Measurements from ENCODE around the gene PSMC5. TPM values are rescaled to one million over a fixed set of nuclear protein-coding genes. Genes with fewer than 3 reads are reported as not detected.

PSMC5 gene
- total and polyA plus RNA-seq, 8 donors, result 89.8 to 151 (median 133) TPM

DNA sequence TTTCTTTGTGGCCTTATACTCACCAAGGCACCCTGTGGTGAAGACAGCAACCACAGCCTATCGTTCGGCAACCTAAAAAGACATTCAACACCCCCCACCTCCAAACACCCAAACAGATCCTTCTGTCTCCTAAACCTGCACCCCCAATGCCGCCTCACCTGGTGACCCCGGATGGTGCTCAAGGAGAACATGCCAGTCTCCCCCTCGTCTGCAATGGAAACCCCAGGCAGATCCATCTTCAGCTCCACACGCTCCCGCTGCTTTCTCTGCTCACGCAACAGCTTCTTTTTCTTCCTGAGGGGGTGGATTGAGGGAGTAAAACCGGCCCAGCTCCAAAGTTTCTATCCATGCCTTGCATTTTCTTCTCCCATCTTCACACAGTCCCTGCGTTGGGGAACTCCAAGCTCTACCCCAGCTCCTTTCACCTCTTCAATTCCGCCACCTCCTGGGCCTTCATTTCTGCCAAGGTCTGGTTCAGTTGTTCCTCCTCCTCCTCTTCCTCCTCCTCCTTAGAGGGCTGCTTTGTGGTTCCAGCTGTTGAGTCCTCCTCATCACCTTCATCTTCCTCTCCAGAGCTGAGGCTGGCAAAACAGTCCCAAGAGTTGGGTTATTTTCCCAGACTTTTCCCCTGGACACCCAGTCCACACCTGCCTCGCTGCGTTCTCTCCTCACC, 3.4 kb upstream of the PSMC5 start:
- Histone ChIP-seq H3K36me3 (peaks cover 0 to 73% of the 10 kb centered on the region in 2 donors), H3K4me1 (peaks cover 18 to 46% of the 10 kb centered on the region in 2 donors), H3K27ac (no peak overlapping the region), H3K27me3 (no peaks in the 10 kb centered on the region), H3K4me3 (no peak overlapping the region), H3K9me3 (no peaks in the 10 kb centered on the region)
- DNase-seq, result no peak
- ATAC-seq, result no peak
- intact Hi-C loops (cut with DNase I), result no loop called here
- TF ChIP-seq, protein P1, sequence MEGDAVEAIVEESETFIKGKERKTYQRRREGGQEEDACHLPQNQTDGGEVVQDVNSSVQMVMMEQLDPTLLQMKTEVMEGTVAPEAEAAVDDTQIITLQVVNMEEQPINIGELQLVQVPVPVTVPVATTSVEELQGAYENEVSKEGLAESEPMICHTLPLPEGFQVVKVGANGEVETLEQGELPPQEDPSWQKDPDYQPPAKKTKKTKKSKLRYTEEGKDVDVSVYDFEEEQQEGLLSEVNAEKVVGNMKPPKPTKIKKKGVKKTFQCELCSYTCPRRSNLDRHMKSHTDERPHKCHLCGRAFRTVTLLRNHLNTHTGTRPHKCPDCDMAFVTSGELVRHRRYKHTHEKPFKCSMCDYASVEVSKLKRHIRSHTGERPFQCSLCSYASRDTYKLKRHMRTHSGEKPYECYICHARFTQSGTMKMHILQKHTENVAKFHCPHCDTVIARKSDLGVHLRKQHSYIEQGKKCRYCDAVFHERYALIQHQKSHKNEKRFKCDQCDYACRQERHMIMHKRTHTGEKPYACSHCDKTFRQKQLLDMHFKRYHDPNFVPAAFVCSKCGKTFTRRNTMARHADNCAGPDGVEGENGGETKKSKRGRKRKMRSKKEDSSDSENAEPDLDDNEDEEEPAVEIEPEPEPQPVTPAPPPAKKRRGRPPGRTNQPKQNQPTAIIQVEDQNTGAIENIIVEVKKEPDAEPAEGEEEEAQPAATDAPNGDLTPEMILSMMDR (IDR thresholded peaks at IDR 0.05), result no peak

DNA sequence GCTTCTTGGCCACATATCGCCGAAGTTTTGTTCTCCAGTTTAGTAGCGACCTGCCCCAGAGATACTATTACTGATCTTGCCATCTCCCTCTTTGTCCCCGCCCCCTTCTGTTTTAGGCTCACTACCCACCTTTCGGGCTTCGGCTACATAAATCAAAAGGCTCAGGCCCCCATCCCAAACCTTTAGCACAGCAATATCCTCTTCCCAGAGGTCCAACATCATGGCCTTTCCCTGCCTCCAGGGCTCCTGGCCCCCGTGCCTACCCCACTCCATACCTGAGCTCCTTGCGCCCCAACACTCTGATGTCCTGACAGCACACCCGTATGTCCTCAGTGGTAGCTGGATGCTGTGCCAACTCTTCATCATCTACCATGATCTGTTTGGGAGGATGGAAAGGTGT, 2.9 kb upstream of the PSMC5 start:
- ATAC-seq, result no peak
- Histone ChIP-seq H3K36me3 (peaks cover 0 to 73% of the 10 kb centered on the region in 2 donors), H3K4me1 (peaks cover 20 to 50% of the 10 kb centered on the region in 2 donors), H3K9me3 (no peaks in the 10 kb centered on the region), H3K4me3 (no peak overlapping the region), H3K27ac (no peak overlapping the region), H3K27me3 (no peaks in the 10 kb centered on the region)
- TF ChIP-seq, protein P1 (IDR thresholded peaks at IDR 0.05), result no peak
- DNase-seq, result no peak
- intact Hi-C loops (cut with DNase I), result no loop called here

DNA sequence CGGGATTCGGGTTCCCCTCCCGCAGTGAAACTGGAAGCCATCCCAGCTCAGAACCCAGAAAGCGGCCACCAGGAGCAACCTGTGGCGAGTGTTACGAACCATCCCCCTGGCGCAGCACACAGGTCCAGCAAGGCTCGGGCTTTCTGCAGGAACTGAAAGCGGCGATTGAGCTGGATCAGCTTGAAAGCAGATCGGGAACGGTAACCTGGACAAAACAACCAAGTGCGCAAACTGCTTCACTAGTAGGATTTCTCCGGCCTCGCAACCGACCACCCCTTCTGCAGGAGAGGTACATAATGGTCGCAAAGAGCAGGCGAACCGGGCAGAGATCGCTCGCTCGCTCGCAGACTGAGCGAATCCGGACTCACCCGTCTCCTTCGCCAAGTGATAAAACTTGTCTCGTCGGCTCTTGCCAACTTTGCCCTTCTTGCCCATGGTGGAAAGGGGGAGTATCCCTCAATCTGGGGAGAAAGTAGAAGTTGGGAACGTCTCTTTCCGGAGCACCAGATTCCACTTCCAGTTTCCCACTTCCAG, 696 bp upstream of the PSMC5 start:
- TF ChIP-seq, protein P1 (IDR thresholded peaks at IDR 0.05), result no peak
- DNase-seq (no peak), ATAC-seq (peak; percentile 1)
- no peaks in the 10 kb centered on the region for H3K9me3 ChIP-seq
- H3K27me3 ChIP-seq, result no peaks in the 10 kb centered on the region
- peak overlapping the region; percentile 93 to 95 for H3K27ac ChIP-seq
- H3K4me3 ChIP-seq, result peak overlapping the region; percentile 89 to 92
- H3K36me3 ChIP-seq, result peaks cover 0 to 73% of the 10 kb centered on the region in 2 donors
- H3K4me1 ChIP-seq, result peaks cover 20 to 43% of the 10 kb centered on the region in 2 donors
- intact Hi-C loops (cut with DNase I), result no loop called here

DNA sequence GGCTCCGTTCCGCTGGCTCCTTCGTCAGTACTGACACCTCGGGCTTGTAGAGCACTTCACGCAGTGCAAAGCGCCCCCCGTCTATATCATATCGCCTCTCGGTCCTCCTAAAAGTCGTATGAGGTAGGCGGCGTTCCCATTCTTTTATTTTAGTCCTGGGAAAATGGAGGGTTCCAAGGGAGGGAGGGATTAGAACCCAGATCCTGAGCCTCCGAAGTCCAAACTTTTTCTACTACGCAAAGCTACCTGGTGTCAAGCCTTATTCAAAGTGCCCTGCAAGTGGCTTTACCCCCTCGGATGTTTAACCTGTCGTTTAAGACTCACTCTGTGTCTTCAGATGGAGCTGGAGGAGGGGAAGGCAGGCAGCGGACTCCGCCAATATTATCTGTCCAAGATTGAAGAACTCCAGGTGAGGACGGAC, 580 bp downstream of the PSMC5 start:
- Histone ChIP-seq H3K27me3 (no peaks in the 10 kb centered on the region), H3K4me1 (peaks cover 20 to 46% of the 10 kb centered on the region in 2 donors), H3K27ac (peak overlapping the region; percentile 93 to 95), H3K36me3 (peaks cover 0 to 73% of the 10 kb centered on the region in 2 donors), H3K4me3 (peak overlapping the region; percentile 89 to 92), H3K9me3 (no peaks in the 10 kb centered on the region)
- intact Hi-C loops (cut with DNase I), result no loop called here
- TF ChIP-seq, protein P1 (IDR thresholded peaks at IDR 0.05), result no peak
- DNase-seq (no peak), ATAC-seq (no peak)

DNA sequence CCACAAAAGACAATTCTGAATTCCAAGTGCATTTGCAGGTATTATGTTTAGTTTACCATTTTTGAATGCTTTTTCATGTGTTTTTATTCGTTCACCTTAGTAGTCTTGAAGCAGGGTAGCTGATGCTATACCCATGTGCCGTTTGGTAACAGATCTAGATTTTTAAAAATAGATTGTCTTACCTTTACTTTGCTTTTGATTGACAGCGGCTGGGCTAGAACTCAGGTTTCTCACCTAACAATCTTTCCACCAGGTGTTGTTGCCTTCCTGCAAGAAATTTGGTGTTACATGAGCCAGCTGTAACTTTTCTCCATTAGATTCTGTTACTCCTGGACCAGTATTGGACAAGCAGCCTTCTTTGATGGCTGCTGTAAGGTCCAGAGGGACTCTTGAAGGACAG, 1.7 kb downstream of the PSMC5 start:
- no peak overlapping the region for H3K27ac ChIP-seq
- intact Hi-C loops (cut with DNase I), result no loop called here
- H3K4me1 ChIP-seq, result peaks cover 20 to 46% of the 10 kb centered on the region in 2 donors
- DNase-seq (no peak), ATAC-seq (no peak)
- H3K4me3 ChIP-seq, result peak overlapping the region in 1 of 2 donors; percentile 92
- no peaks in the 10 kb centered on the region for H3K27me3 ChIP-seq
- H3K9me3 ChIP-seq, result no peaks in the 10 kb centered on the region
- H3K36me3 ChIP-seq, result peaks cover 0 to 73% of the 10 kb centered on the region in 2 donors
- TF ChIP-seq, protein P1 (IDR thresholded peaks at IDR 0.05), result no peak

Measured in left lung (tissue), 10 donors.